ENCODE results near the gene HSD17B8.

Gene HSD17B8

GRCh38 chr6:33183071-33183683 lies 21.3 kb upstream of the HSD17B8 start:
- Histone ChIP-seq H3K4me3 (ENCODE audit: insufficient read depth, low read depth, low read length) (no peak overlapping the region), H3K27me3 (ENCODE audit: control insufficient read depth, insufficient read depth, low read length, poor library complexity, severe bottlenecking) (peaks cover 9% of the 10 kb centered on the region), H3K4me1 (ENCODE audit: control insufficient read depth, insufficient read depth, low read length) (no peaks in the 10 kb centered on the region), H3K36me3 (ENCODE audit: control insufficient read depth, insufficient read depth, low read length) (no peaks in the 10 kb centered on the region), H3K9me3 (ENCODE audit: control insufficient read depth, low read length) (no peaks in the 10 kb centered on the region), H3K27ac (ENCODE audit: insufficient read depth, low read depth, low read length, poor library complexity, severe bottlenecking) (no peak overlapping the region)
- WGBS, 2 experiments: 94 to 96% methylated on average over 5 of the region's 5 CpGs

DNA sequence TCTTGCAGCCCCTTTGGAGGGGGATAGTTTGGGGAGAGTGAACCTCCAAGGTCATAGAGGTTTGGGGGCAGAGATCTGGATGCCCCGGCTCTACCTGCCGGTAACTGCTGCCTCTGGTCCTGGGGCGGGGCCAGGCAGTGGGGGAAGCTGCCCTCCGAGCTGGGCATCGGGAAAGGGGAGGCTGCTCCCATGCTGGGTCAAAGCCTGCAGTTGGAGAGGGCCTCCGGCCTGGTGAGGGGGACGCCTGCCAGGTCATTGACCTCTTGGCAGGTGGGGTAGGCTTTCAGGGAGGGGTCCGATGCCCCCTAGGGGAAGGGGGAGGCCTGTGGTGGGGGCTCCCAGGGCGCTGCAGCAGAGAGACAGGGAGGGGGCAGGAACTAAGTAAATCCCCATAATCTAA lies 19.3 kb upstream of the HSD17B8 start:
- H3K27me3 ChIP-seq (ENCODE audit: control insufficient read depth, insufficient read depth, low read length, poor library complexity, severe bottlenecking): peaks cover 10% of the 10 kb centered on the region
- H3K9me3 ChIP-seq (ENCODE audit: control insufficient read depth, low read length): no peaks in the 10 kb centered on the region
- 73 to 74% methylated on average over 8 of the region's 9 CpGs for WGBS, 2 experiments
- no peaks in the 10 kb centered on the region for H3K36me3 ChIP-seq (ENCODE audit: control insufficient read depth, insufficient read depth, low read length)
- H3K27ac ChIP-seq (ENCODE audit: insufficient read depth, low read depth, low read length, poor library complexity, severe bottlenecking): no peak overlapping the region
- no peak overlapping the region for H3K4me3 ChIP-seq (ENCODE audit: insufficient read depth, low read depth, low read length)
- H3K4me1 ChIP-seq (ENCODE audit: control insufficient read depth, insufficient read depth, low read length): no peaks in the 10 kb centered on the region

GRCh38 chr6:33185654-33186187 lies 18.7 kb upstream of the HSD17B8 start:
- peaks cover 12% of the 10 kb centered on the region for H3K27me3 ChIP-seq (ENCODE audit: control insufficient read depth, insufficient read depth, low read length, poor library complexity, severe bottlenecking)
- no peak overlapping the region for H3K4me3 ChIP-seq (ENCODE audit: insufficient read depth, low read depth, low read length)
- WGBS, 2 experiments: 77 to 80% methylated on average over 4 of the region's 4 CpGs
- H3K36me3 ChIP-seq (ENCODE audit: control insufficient read depth, insufficient read depth, low read length): no peaks in the 10 kb centered on the region
- no peak overlapping the region for H3K27ac ChIP-seq (ENCODE audit: insufficient read depth, low read depth, low read length, poor library complexity, severe bottlenecking)
- no peaks in the 10 kb centered on the region for H3K4me1 ChIP-seq (ENCODE audit: control insufficient read depth, insufficient read depth, low read length)
- H3K9me3 ChIP-seq (ENCODE audit: control insufficient read depth, low read length): no peaks in the 10 kb centered on the region

- WGBS, 2 experiments: 76 to 84% methylated on average over 1 of the region's 1 CpG
- peaks cover 33% of the 10 kb centered on the region for H3K27me3 ChIP-seq (ENCODE audit: control insufficient read depth, insufficient read depth, low read length, poor library complexity, severe bottlenecking)
- H3K4me1 ChIP-seq (ENCODE audit: control insufficient read depth, insufficient read depth, low read length): peaks cover 12% of the 10 kb centered on the region
- H3K36me3 ChIP-seq (ENCODE audit: control insufficient read depth, insufficient read depth, low read length): no peaks in the 10 kb centered on the region
- no peak overlapping the region for H3K4me3 ChIP-seq (ENCODE audit: insufficient read depth, low read depth, low read length)
- no peak overlapping the region for H3K27ac ChIP-seq (ENCODE audit: insufficient read depth, low read depth, low read length, poor library complexity, severe bottlenecking)
- H3K9me3 ChIP-seq (ENCODE audit: control insufficient read depth, low read length): no peaks in the 10 kb centered on the region
Measured at GRCh38 chr6:33187809-33188208, 16.6 kb upstream of the HSD17B8 start.

DNA sequence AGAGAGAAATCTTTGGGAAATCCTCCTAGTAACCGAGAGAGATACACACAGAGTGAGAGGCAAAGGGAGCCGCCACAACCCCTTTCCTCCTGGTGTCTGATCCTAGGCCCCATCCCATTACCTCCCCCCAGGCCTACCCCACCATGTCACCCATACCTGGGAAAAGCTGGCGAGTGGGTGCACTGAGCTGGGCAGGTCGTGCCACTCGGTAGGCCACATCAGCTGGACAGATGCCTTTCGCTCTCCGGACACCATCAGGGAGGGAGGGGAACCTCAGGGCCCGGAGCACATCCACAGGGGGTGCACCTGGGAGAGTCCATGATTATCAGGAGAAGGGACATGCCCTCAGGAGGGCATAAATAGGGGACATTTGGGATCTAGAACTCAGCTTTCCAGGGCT lies 15.3 kb upstream of the HSD17B8 start:
- Histone ChIP-seq H3K27ac (ENCODE audit: insufficient read depth, low read depth, low read length, poor library complexity, severe bottlenecking) (no peak overlapping the region), H3K36me3 (ENCODE audit: control insufficient read depth, insufficient read depth, low read length) (no peaks in the 10 kb centered on the region), H3K27me3 (ENCODE audit: control insufficient read depth, insufficient read depth, low read length, poor library complexity, severe bottlenecking) (peaks cover 37% of the 10 kb centered on the region), H3K4me1 (ENCODE audit: control insufficient read depth, insufficient read depth, low read length) (peaks cover 12% of the 10 kb centered on the region), H3K4me3 (ENCODE audit: insufficient read depth, low read depth, low read length) (no peak overlapping the region), H3K9me3 (ENCODE audit: control insufficient read depth, low read length) (no peaks in the 10 kb centered on the region)
- WGBS, 2 experiments: 83 to 86% methylated on average over 8 of the region's 8 CpGs

- WGBS, 2 experiments: 77 to 83% methylated on average over 7 of the region's 7 CpGs
- H3K4me3 ChIP-seq (ENCODE audit: insufficient read depth, low read depth, low read length): no peak overlapping the region
- no peaks in the 10 kb centered on the region for H3K9me3 ChIP-seq (ENCODE audit: control insufficient read depth, low read length)
- H3K27me3 ChIP-seq (ENCODE audit: control insufficient read depth, insufficient read depth, low read length, poor library complexity, severe bottlenecking): peaks cover 37% of the 10 kb centered on the region
- peaks cover 2% of the 10 kb centered on the region for H3K36me3 ChIP-seq (ENCODE audit: control insufficient read depth, insufficient read depth, low read length)
- peaks cover 12% of the 10 kb centered on the region for H3K4me1 ChIP-seq (ENCODE audit: control insufficient read depth, insufficient read depth, low read length)
- H3K27ac ChIP-seq (ENCODE audit: insufficient read depth, low read depth, low read length, poor library complexity, severe bottlenecking): no peak overlapping the region
Measured at GRCh38 chr6:33189625-33190448, 14.6 kb upstream of the HSD17B8 start.

DNA sequence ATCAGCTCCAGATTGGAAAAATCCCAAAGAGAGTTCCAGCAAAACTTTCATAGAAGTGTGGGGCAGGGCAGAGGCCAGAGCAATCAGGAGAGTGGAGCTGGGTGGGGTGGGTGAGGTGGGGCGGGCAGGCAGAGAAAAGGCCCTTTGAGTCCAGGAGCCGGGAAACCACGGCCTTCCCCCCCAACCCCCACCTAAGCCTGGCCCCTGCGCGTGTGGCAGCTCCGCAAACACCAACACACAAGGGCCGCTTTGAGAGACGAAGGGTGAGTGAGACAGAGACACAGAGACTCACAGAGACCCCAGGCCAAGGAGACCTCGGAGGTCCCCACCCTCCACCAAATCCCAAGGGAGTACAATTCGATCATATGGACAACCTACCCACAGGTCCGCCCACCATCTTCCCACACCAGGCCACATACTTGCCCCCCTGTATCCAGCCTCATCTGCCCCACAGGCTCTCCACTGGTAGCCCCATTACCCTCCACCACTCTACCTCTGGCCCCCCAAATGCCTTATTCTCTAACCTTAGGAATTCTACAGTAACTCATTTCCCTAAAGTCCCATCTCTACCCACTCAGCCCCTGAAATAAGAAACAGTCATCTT lies 13.8 kb upstream of the HSD17B8 start:
- Histone ChIP-seq H3K4me1 (ENCODE audit: control insufficient read depth, insufficient read depth, low read length) (peaks cover 12% of the 10 kb centered on the region), H3K36me3 (ENCODE audit: control insufficient read depth, insufficient read depth, low read length) (peaks cover 4% of the 10 kb centered on the region), H3K9me3 (ENCODE audit: control insufficient read depth, low read length) (no peaks in the 10 kb centered on the region), H3K4me3 (ENCODE audit: insufficient read depth, low read depth, low read length) (no peak overlapping the region), H3K27me3 (ENCODE audit: control insufficient read depth, insufficient read depth, low read length, poor library complexity, severe bottlenecking) (peaks cover 37% of the 10 kb centered on the region), H3K27ac (ENCODE audit: insufficient read depth, low read depth, low read length, poor library complexity, severe bottlenecking) (no peak overlapping the region)
- 84 to 89% methylated on average over 11 of the region's 11 CpGs for WGBS, 2 experiments

- Histone ChIP-seq H3K9me3 (ENCODE audit: control insufficient read depth, low read length) (no peaks in the 10 kb centered on the region), H3K27me3 (ENCODE audit: control insufficient read depth, insufficient read depth, low read length, poor library complexity, severe bottlenecking) (peaks cover 32% of the 10 kb centered on the region), H3K27ac (ENCODE audit: insufficient read depth, low read depth, low read length, poor library complexity, severe bottlenecking) (no peak overlapping the region), H3K36me3 (ENCODE audit: control insufficient read depth, insufficient read depth, low read length) (peaks cover 8% of the 10 kb centered on the region), H3K4me3 (ENCODE audit: insufficient read depth, low read depth, low read length) (peak overlapping the region; percentile 11), H3K4me1 (ENCODE audit: control insufficient read depth, insufficient read depth, low read length) (peaks cover 12% of the 10 kb centered on the region)
- WGBS, 2 experiments: 64 to 68% methylated on average over 8 of the region's 8 CpGs
Measured at GRCh38 chr6:33191383-33192104, 12.9 kb upstream of the HSD17B8 start.

GRCh38 chr6:33192105-33192646 lies 12.3 kb upstream of the HSD17B8 start, which contains the start of gene COL11A2:
Gene COL11A2, minus strand, starts transcription at chr6:33192467. Its CDS starts 227 bp downstream, at chr6:33192240.
- H3K4me3 ChIP-seq (ENCODE audit: insufficient read depth, low read depth, low read length): peak within 1 kb of the TSS; percentile 22
- 10% methylated on average over 29 to 33 of the region's 35 CpGs for WGBS, 2 experiments
- H3K4me1 ChIP-seq (ENCODE audit: control insufficient read depth, insufficient read depth, low read length): peaks cover 12% of the 10 kb centered on the region
- H3K9me3 ChIP-seq (ENCODE audit: control insufficient read depth, low read length): no peaks in the 10 kb centered on the region
- H3K27ac ChIP-seq (ENCODE audit: insufficient read depth, low read depth, low read length, poor library complexity, severe bottlenecking): no peak within 1 kb of the TSS
- H3K27me3 ChIP-seq (ENCODE audit: control insufficient read depth, insufficient read depth, low read length, poor library complexity, severe bottlenecking): peaks cover 28% of the 10 kb centered on the region
- peaks cover 8% of the 10 kb centered on the region for H3K36me3 ChIP-seq (ENCODE audit: control insufficient read depth, insufficient read depth, low read length)
